ENCODE results near the gene SLBP.

GRCh38 chr4:1748465-1748995 lies 36.4 kb upstream of the SLBP start:
- TF ChIP-seq CTCF (IDR thresholded peaks at IDR 0.05 in 8 of 11, conservative IDR thresholded peaks at IDR 0.05 in 3 of 11), result peak; percentile 63 to 91 (median 80)
- TF ChIP-seq POLR2A (IDR thresholded peaks at IDR 0.05), result no peak
- peak in 2 of 3 donors; percentile 22 to 47 for TF ChIP-seq POLR2AphosphoS5 (IDR thresholded peaks at IDR 0.05)

Measured in spleen (tissue), 7 donors.